Testis (tissue), 3 donors: ENCODE data around the gene LAIR2. TPM values are rescaled to one million over a fixed set of nuclear protein-coding genes. Genes with fewer than 3 reads are reported as not detected.
A peak's percentile ranks its signal among the peaks of the same experiment; 100 is the strongest.

ENCODE experiments used
- DNase-seq: peaks from one replicate; pipeline ENCODE4 v3.0.0-alpha.2; 2019
- H3K27ac ChIP-seq, 2 donors: fragments of 200-600 bp; sonication (generic); one replicate each; pipeline ENCODE4 v1.5.1; 2019
- H3K27me3 ChIP-seq: fragments of 200-600 bp; sonication (generic); one replicate; pipeline ENCODE4 v1.5.1; 2019
- H3K36me3 ChIP-seq: fragments of 200-600 bp; sonication (generic); one replicate; pipeline ENCODE4 v1.5.1; 2017; ENCODE audit warnings: low read depth; ENCODE audit errors: missing control alignments
- H3K4me1 ChIP-seq: fragments of 200-600 bp; sonication (generic); one replicate; pipeline ENCODE4 v1.5.1; 2019
- H3K4me3 ChIP-seq, 2 donors: fragments of 200-600 bp; sonication (generic); one replicate each; pipeline ENCODE4 v1.5.1; 2017 to 2019
- H3K9me3 ChIP-seq: fragments of 200-600 bp; sonication (generic); one replicate; pipeline ENCODE4 v1.5.1; 2017
- POLR2A ChIP-seq: fragments of 450-650 bp; IDR thresholded peaks from one replicate; pipeline ENCODE4 v1.6.1; 2017; ENCODE audit warnings: antibody characterized with exemption, mild to moderate bottlenecking, moderate library complexity
- WGBS, 2 donors: methylation state at CpG; one replicate each; pipeline ENCODE4 v1.1.5; 2018; 5-methylcytosine and 5-hydroxymethylcytosine counted together
- intact Hi-C: fragments of 100-400 bp; cut with DNase I; formaldehyde crosslinking; loops from one replicate; pipeline ENCODE4 v1.15.1; 2023; ENCODE audit warnings: low total_unique reads
- polyA plus RNA-seq: library from polyadenylated mRNA; stranded (reverse); fragments of 350-450 nt; fragmentation: Illumina TruSeq; extraction: RNeasy Lipid Tissue Mini Kit (QIAGEN cat#74804); gene quantifications from one replicate; pipeline ENCODE4 v1.2.3, GENCODE V29; 2014; ENCODE audit warnings: low read depth, low replicate concordance; ENCODE audit not compliant: insufficient read depth
- total RNA-seq, 2 donors: library from RNA; depleted of rRNA; stranded (reverse); fragments of >200 nt; gene quantifications; one replicate each; pipeline ENCODE4 v1.2.3, GENCODE V29; 2016
- TF ChIP-seq, protein P1 (sequence below), 3 experiments: fragments of 450-650 bp in 2 of 3; fragments of 200-600 bp in 1 of 3; sonication (generic) in 1 of 3; IDR thresholded peaks; one replicate each; pipeline ENCODE4 v1.5.1; 2016 to 2019; ENCODE audit warnings: antibody characterized with exemption in 3 of 3, mild to moderate bottlenecking in 2 of 3, moderate library complexity in 1 of 3

The LAIR2 gene
- total and polyA plus RNA-seq, 3 donors from 2014 or later, result 0.65 TPM; not detected in 2

DNA sequence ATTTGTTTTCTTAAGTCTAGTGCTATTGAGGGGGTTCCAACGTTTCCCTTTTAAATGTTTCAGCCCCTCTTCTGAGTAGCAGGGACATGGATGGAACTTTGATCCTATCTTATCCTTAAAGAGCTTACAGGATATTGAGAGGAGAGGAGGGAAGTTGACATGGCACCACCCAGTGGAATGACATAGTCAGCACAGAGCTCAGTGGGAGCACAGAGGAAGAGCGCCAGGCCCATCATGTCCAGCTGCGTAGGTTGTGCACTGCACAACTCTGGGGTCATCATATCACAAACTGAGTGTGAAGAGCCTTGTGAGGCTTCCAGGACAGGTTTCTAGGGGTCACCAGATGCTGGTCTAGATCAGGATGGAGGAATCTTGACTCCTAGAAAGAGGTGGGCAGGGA is 25.0 kb upstream of the LAIR2 start:
- DNase-seq, result no peak
- no peak overlapping the region for H3K27ac ChIP-seq
- no peak for TF ChIP-seq POLR2A
- TF ChIP-seq, protein P1, sequence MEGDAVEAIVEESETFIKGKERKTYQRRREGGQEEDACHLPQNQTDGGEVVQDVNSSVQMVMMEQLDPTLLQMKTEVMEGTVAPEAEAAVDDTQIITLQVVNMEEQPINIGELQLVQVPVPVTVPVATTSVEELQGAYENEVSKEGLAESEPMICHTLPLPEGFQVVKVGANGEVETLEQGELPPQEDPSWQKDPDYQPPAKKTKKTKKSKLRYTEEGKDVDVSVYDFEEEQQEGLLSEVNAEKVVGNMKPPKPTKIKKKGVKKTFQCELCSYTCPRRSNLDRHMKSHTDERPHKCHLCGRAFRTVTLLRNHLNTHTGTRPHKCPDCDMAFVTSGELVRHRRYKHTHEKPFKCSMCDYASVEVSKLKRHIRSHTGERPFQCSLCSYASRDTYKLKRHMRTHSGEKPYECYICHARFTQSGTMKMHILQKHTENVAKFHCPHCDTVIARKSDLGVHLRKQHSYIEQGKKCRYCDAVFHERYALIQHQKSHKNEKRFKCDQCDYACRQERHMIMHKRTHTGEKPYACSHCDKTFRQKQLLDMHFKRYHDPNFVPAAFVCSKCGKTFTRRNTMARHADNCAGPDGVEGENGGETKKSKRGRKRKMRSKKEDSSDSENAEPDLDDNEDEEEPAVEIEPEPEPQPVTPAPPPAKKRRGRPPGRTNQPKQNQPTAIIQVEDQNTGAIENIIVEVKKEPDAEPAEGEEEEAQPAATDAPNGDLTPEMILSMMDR (IDR thresholded peaks at IDR 0.05), result no peak
- H3K36me3 ChIP-seq, result no peaks in the 10 kb centered on the region
- H3K4me1 ChIP-seq, result peaks cover 9% of the 10 kb centered on the region
- no peaks in the 10 kb centered on the region for H3K9me3 ChIP-seq
- intact Hi-C loops, result no loop called here
- H3K27me3 ChIP-seq, result no peaks in the 10 kb centered on the region
- H3K4me3 ChIP-seq, result no peak overlapping the region
- WGBS, 2 donors, result 64 to 73% methylated on average over 3 of the region's 3 CpGs

DNA sequence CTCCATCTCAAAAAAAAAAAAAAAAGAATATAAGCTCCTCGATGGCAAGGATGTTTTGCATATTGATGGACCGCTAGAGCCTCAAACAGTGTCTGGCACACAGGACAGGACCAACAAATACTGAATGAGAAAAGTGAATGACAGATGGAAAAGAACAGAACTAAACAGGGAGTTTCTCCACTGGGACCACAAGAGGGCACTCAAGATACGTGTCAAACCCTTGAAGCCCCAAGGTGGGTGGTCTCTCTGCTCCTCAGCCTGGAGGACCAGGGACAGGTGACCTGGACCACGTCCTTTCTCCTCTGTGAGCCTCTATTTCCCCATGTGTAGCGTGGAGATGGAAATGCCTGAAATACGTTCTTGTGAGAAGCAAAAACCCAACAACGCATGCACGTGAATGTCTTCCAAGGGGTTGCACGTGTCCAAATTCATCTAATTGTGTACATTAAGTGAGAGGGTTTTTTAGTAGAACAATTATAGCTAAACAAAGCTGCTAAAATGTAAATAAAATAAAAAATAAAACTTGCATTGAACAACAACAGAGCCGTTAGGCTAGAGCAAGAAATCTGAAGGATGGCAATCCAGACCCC is 23.9 kb upstream of the LAIR2 start:
- 34 to 46% methylated on average over 10 of the region's 10 CpGs for WGBS, 2 donors
- H3K27me3 ChIP-seq, result no peaks in the 10 kb centered on the region
- TF ChIP-seq, protein P1 (IDR thresholded peaks at IDR 0.05), result peak in 2 of 3 experiments; percentile 24 to 57
- TF ChIP-seq POLR2A, result no peak
- H3K9me3 ChIP-seq, result no peaks in the 10 kb centered on the region
- intact Hi-C loops, result no loop called here
- no peak overlapping the region for H3K27ac ChIP-seq
- H3K4me3 ChIP-seq, result no peak overlapping the region
- H3K4me1 ChIP-seq, result no peaks in the 10 kb centered on the region
- DNase-seq, result no peak
- no peaks in the 10 kb centered on the region for H3K36me3 ChIP-seq

DNA sequence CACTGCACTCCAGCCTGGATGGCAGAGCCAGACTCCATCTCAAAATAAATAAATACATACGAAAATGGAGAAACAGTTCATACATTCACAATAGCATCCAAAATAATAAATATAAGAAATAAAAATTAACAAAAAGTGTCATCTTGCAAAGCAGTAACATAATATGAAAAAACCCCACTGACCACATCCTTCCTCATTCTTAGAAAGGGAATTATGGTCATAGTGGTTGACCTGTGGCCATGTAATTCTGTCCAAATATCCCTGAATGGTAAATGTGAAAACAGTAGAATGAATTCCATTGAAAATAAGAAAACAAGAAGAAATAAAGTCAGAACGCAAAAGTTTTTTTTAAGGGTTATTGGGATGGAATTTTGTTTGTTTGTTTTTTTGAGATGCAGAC is 22.6 kb upstream of the LAIR2 start:
- Histone ChIP-seq H3K4me1 (no peaks in the 10 kb centered on the region), H3K4me3 (no peak overlapping the region), H3K27me3 (no peaks in the 10 kb centered on the region), H3K9me3 (no peaks in the 10 kb centered on the region), H3K36me3 (no peaks in the 10 kb centered on the region), H3K27ac (no peak overlapping the region)
- DNase-seq, result no peak
- intact Hi-C loops, result no loop called here
- 70 to 76% methylated on average over 2 of the region's 2 CpGs for WGBS, 2 donors
- TF ChIP-seq POLR2A, result no peak
- TF ChIP-seq, protein P1 (IDR thresholded peaks at IDR 0.05), result no peak

DNA sequence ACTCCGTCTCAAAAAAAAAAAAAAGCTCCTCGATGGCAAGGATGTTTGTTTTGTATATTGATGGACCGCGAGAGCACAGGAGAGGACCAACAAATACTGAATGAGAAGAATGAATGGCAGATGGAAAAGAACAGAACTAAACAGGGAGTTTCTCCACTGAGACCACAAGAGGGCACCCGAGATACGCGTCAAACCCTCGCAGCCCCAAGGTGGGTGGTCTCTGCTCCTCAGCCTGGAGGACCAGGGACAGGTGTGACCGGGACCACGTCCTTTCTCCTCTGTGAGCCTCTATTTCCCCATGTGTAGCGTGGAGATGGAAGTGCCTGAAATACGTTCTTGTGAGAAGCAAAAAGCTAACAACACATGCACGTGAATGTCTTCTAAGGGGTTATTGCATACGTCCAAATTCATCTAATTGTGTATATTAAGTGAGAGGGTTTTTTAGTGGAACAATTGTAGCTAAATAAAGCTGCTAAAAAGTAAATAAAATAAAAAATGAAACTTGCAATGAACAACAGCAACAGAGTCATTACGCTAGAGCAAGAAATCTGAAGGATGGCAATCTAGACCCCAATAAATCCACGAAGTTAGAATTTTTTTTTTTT is 21.2 kb upstream of the LAIR2 start:
- Histone ChIP-seq H3K27ac (no peak overlapping the region), H3K4me3 (no peak overlapping the region), H3K4me1 (no peaks in the 10 kb centered on the region), H3K9me3 (no peaks in the 10 kb centered on the region), H3K27me3 (no peaks in the 10 kb centered on the region), H3K36me3 (no peaks in the 10 kb centered on the region)
- WGBS, 2 donors, result 7 to 8% methylated on average over 16 of the region's 16 CpGs
- TF ChIP-seq, protein P1 (IDR thresholded peaks at IDR 0.05), result peak in 2 of 3 experiments; percentile 34 to 40
- no peak for TF ChIP-seq POLR2A
- intact Hi-C loops, result no loop called here
- peak; percentile 40 for DNase-seq

DNA sequence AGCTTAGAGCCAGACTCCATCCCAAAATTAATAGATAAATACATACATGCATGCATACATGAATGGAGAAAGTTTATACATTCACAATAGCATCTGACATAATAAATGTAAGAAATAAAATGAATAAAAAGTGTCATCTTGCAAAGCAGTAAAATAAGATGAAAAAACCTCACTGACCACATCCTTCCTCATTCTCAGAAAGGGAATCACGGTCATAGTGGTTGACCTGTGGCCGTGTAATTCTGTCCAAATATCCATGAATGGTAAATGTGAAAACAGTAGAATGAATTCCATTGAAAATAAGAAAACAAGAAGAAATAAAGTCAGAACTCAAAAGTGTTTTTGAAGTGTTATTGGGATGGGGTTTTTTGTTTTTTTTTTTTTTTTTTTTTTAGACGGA is 19.7 kb upstream of the LAIR2 start:
- H3K9me3 ChIP-seq, result no peaks in the 10 kb centered on the region
- no peak overlapping the region for H3K27ac ChIP-seq
- intact Hi-C loops, result no loop called here
- DNase-seq, result no peak
- no peaks in the 10 kb centered on the region for H3K4me1 ChIP-seq
- no peak overlapping the region for H3K4me3 ChIP-seq
- 84 to 87% methylated on average over 3 of the region's 3 CpGs for WGBS, 2 donors
- no peak for TF ChIP-seq POLR2A
- TF ChIP-seq, protein P1 (IDR thresholded peaks at IDR 0.05), result no peak
- no peaks in the 10 kb centered on the region for H3K27me3 ChIP-seq
- no peaks in the 10 kb centered on the region for H3K36me3 ChIP-seq
